ENCODE measurements around the gene ATP11A. TPM values are rescaled to one million over a fixed set of nuclear protein-coding genes. Genes with fewer than 3 reads are reported as not detected.

Gene ATP11A
- total and polyA plus RNA-seq, 2 donors (not counting 3 experiments of a cell fraction or from before 2014, with no cell fraction given): 16.5 to 88.1 TPM

DNA sequence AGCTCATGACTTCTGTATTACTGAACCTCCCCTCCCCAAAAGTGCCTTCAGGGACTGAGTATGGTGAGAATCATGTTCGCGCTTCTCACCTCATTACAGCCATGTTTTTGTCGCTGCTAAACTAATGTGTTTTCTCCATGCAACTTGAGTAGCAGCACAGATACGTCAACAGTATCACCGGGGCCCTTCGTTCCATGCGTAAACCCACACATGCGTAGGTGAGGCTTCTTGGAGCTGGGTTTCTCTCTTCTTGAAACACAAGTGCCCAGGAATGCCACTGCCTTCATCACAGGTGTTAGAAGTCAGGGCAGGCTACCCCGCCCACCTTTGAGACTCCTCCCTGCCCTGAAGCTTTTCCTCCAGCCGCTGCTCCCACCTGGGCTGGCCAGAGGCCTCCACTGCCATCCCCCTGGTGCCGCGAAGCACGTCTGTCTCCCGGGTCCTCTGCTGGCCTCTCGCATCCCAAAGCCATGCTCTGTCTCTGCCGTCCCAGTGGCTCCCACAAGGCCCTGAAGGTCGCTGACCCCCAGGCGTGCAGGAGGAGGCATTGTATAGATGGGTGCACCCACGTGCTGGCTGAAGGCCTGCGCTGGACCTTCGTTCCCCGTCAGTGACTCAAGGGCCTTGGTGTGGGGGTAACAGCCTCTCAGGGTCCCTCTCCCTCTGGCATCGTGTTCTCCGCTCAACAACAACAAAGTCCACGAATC lies 143.9 kb downstream of the ATP11A start:
- H3K9me3 ChIP-seq (replicated peaks; ENCODE audit: control insufficient read depth, insufficient read depth, low read length): no peaks in the 10 kb centered on the region
- DNase-seq (ENCODE audit: low read depth, low spot score) (no peak), FAIRE-seq (no peak)
- no peak overlapping the region for H3K9ac ChIP-seq (replicated peaks; ENCODE audit: extremely low read depth, insufficient read depth, low read length)
- POLR2A ChIA-PET: no interaction called here
- no peaks in the 10 kb centered on the region for H3K79me2 ChIP-seq (ENCODE audit: control insufficient read depth, insufficient read depth, low read length)
- no peaks in the 10 kb centered on the region for H3K9me1 ChIP-seq (replicated peaks; ENCODE audit: control insufficient read depth, extremely low read depth, insufficient read depth, low read length)
- H4K20me1 ChIP-seq (replicated peaks; ENCODE audit: control insufficient read depth, extremely low read depth, insufficient read depth, low read length): no peaks in the 10 kb centered on the region
- H3K27me3 ChIP-seq (ENCODE audit: control insufficient read depth in 2 of 2, insufficient read depth in 2 of 2, low read length in 2 of 2): no peaks in the 10 kb centered on the region
- CTCF ChIA-PET: interaction anchor here (0.5 to 1.3 kb wide), 2 partner anchors 193 to 207 kb away, joined by 3 to 4 read pairs; no protein-coding TSS in a partner anchor
- intact Hi-C loops (cut with micrococcal nuclease): no loop called here
- no peak overlapping the region for H3K27ac ChIP-seq (ENCODE audit: insufficient read depth, low read depth, low read length)
- TF ChIP-seq, protein P1, sequence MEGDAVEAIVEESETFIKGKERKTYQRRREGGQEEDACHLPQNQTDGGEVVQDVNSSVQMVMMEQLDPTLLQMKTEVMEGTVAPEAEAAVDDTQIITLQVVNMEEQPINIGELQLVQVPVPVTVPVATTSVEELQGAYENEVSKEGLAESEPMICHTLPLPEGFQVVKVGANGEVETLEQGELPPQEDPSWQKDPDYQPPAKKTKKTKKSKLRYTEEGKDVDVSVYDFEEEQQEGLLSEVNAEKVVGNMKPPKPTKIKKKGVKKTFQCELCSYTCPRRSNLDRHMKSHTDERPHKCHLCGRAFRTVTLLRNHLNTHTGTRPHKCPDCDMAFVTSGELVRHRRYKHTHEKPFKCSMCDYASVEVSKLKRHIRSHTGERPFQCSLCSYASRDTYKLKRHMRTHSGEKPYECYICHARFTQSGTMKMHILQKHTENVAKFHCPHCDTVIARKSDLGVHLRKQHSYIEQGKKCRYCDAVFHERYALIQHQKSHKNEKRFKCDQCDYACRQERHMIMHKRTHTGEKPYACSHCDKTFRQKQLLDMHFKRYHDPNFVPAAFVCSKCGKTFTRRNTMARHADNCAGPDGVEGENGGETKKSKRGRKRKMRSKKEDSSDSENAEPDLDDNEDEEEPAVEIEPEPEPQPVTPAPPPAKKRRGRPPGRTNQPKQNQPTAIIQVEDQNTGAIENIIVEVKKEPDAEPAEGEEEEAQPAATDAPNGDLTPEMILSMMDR (IDR thresholded peaks at IDR 0.05; ENCODE audit: extremely low read depth in 1 of 2, insufficient read depth in 1 of 2, low read depth in 1 of 2, low read length in 2 of 2): no peak
- TF ChIP-seq FOS (IDR thresholded peaks at IDR 0.05; ENCODE audit: borderline replicate concordance, insufficient read depth, low read length): no peak
- no peak overlapping the region for H2AFZ ChIP-seq (ENCODE audit: low read depth, low read length)
- dilution Hi-C loops (cut with MboI; ENCODE audit: extremely low pct_ligation_motif_present, low sequenced_read_pairs): no loop called here
- BruUV-seq (replicated peaks): no TSS peak
- H3K36me3 ChIP-seq (ENCODE audit: control insufficient read depth in 2 of 2, extremely low read depth in 1 of 2, insufficient read depth in 2 of 2, low read length in 2 of 2): peaks cover 2 to 47% of the 10 kb centered on the region in 2 experiments
- no peak overlapping the region for H3K4me3 ChIP-seq (replicated peaks in 1 of 3; ENCODE audit: insufficient read depth in 1 of 3, low read depth in 1 of 3, low read length in 3 of 3)
- no peak overlapping the region for H3K4me2 ChIP-seq (ENCODE audit: insufficient read depth, low read length)
- no peaks in the 10 kb centered on the region for H3K4me1 ChIP-seq (ENCODE audit: control insufficient read depth, extremely low read depth, insufficient read depth, low read length)

DNA sequence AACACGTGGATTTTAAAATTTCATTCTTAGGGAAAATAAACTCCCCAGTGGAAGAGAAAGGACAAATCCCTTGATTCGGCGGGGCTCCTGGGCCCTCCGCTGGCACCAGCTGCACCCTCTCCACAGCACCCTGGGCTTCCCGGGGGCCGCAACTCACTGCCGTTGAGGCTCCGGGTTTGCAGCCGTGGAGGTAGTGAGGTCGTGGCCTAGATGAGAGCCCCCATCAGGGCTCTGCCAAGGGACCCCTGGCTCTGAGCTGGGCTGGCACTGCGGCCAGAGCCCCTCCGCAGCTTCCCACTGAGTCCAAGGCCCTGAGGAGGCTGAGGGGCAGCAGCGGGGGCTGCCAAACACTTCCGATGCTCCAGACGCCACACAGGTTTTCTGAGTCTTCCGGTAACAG lies 145.5 kb downstream of the ATP11A start:
- FAIRE-seq: no peak
- TF ChIP-seq POLR2AphosphoS5 (IDR thresholded peaks at IDR 0.05; ENCODE audit: insufficient read depth, low read depth, low read length) (no peak), FOS (IDR thresholded peaks at IDR 0.05; ENCODE audit: borderline replicate concordance, insufficient read depth, low read length) (no peak), GATA2 (IDR thresholded peaks at IDR 0.05; ENCODE audit: insufficient read depth, insufficient read length, low read depth, low read length) (no peak), MYC (IDR thresholded peaks at IDR 0.05; ENCODE audit: low read depth, low read length) (no peak), EZH2 (IDR thresholded peaks at IDR 0.05; ENCODE audit: borderline replicate concordance, low read depth, low read length, severe bottlenecking) (no peak), JUN (IDR thresholded peaks at IDR 0.05; ENCODE audit: borderline replicate concordance, insufficient read depth, insufficient read length, low read depth) (no peak), POLR2A (IDR thresholded peaks at IDR 0.05; ENCODE audit: low read depth, low read length) (no peak)
- TF ChIP-seq, protein P2, sequence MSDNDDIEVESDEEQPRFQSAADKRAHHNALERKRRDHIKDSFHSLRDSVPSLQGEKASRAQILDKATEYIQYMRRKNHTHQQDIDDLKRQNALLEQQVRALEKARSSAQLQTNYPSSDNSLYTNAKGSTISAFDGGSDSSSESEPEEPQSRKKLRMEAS (IDR thresholded peaks at IDR 0.05; ENCODE audit: insufficient read depth, insufficient read length): no peak
- TF ChIP-seq, protein P1 (IDR thresholded peaks at IDR 0.05; ENCODE audit: extremely low read depth in 1 of 2, insufficient read depth in 1 of 2, low read depth in 1 of 2, low read length in 2 of 2): no peak
- intact Hi-C loops (cut with micrococcal nuclease) (no loop called here), dilution Hi-C loops (cut with MboI; ENCODE audit: extremely low pct_ligation_motif_present, low sequenced_read_pairs) (no loop called here)
- Histone ChIP-seq H3K9me3 (replicated peaks; ENCODE audit: control insufficient read depth, insufficient read depth, low read length) (no peaks in the 10 kb centered on the region), H3K27ac (ENCODE audit: insufficient read depth, low read depth, low read length) (no peak overlapping the region), H2AFZ (ENCODE audit: low read depth, low read length) (no peak overlapping the region), H4K20me1 (replicated peaks; ENCODE audit: control insufficient read depth, extremely low read depth, insufficient read depth, low read length) (no peaks in the 10 kb centered on the region), H3K4me2 (ENCODE audit: insufficient read depth, low read length) (no peak overlapping the region), H3K4me3 (replicated peaks in 1 of 3; ENCODE audit: insufficient read depth in 1 of 3, low read depth in 1 of 3, low read length in 3 of 3) (no peak overlapping the region), H3K36me3 (ENCODE audit: control insufficient read depth in 2 of 2, extremely low read depth in 1 of 2, insufficient read depth in 2 of 2, low read length in 2 of 2) (peaks cover 2 to 53% of the 10 kb centered on the region in 2 experiments), H3K79me2 (ENCODE audit: control insufficient read depth, insufficient read depth, low read length) (no peaks in the 10 kb centered on the region), H3K4me1 (ENCODE audit: control insufficient read depth, extremely low read depth, insufficient read depth, low read length) (no peaks in the 10 kb centered on the region), H3K9ac (replicated peaks; ENCODE audit: extremely low read depth, insufficient read depth, low read length) (no peak overlapping the region), H3K9me1 (replicated peaks; ENCODE audit: control insufficient read depth, extremely low read depth, insufficient read depth, low read length) (no peaks in the 10 kb centered on the region), H3K27me3 (ENCODE audit: control insufficient read depth in 2 of 2, insufficient read depth in 2 of 2, low read length in 2 of 2) (no peaks in the 10 kb centered on the region)
- no peak for DNase-seq (ENCODE audit: low read depth, low spot score)
- BruUV-seq (replicated peaks): no TSS peak
- CTCF ChIA-PET: no interaction called here
- POLR2A ChIA-PET: no interaction called here

All from endothelial cell of umbilical vein (primary cell).